ENCODE results near the gene NCKAP5.

- no peak for TF ChIP-seq CTCF (IDR thresholded peaks at IDR 0.05)
- no peak for TF ChIP-seq POLR2AphosphoS5 (IDR thresholded peaks at IDR 0.05; ENCODE audit: insufficient read depth in 1 of 2, low read depth in 1 of 2)
- TF ChIP-seq POLR2A (IDR thresholded peaks at IDR 0.05) = no peak
Observed at GRCh38 chr2:133273031-133273430, 295.2 kb downstream of the NCKAP5 start.

Data from vagina (tissue), 2 donors.